GM12865 (cell line): ENCODE data around the gene USP43.

Source experiments
- DNase-seq: peaks from one replicate; pipeline ENCODE4 v3.0.0; 2010; ENCODE audit warnings: low read depth
- H3K4me3 ChIP-seq: 2 replicates; pipeline ENCODE4 v1.5.1; 2011; ENCODE audit warnings: mild to moderate bottlenecking, low read depth, low read length, control low read depth
- CTCF ChIP-seq: IDR thresholded peaks from 2 replicates; pipeline ENCODE4 v1.5.1; 2011; ENCODE audit warnings: low read length, control low read depth, low read depth, inconsistent platforms; ENCODE audit not compliant: insufficient read depth; ENCODE audit errors: missing control alignments

USP43 gene

GRCh38 chr17:9700136-9700535, 54.8 kb downstream of the USP43 start:
- DNase-seq, result no peak
- no peak for TF ChIP-seq CTCF
- no peak overlapping the region for H3K4me3 ChIP-seq

GRCh38 chr17:9700754-9701476, 55.6 kb downstream of the USP43 start:
- H3K4me3 ChIP-seq, result no peak overlapping the region
- no peak for TF ChIP-seq CTCF
- DNase-seq, result no peak

GRCh38 chr17:9702482-9702881, 57.2 kb downstream of the USP43 start:
- TF ChIP-seq CTCF, result no peak
- no peak overlapping the region for H3K4me3 ChIP-seq
- no peak for DNase-seq

GRCh38 chr17:9702914-9703780, 57.8 kb downstream of the USP43 start:
- no peak for TF ChIP-seq CTCF

DNA sequence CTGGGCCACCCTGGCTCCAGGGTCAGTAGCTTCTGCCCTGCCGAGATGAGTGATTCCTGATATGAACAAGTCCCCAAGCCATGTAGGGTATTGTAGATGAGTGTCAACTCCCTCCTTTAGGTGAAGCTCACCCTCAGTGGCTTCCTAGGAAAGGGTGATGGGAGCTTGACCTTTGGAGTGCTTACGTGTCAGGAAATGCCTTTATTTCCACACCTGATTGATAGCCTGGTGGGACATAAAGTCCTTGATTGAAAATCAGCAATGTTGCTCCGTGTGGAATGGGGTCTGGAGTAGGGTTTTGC, 58.4 kb downstream of the USP43 start:
- TF ChIP-seq CTCF, result no peak
- no peak for DNase-seq
- no peak overlapping the region for H3K4me3 ChIP-seq

More at GRCh38 chr17:9702914-9703780, 57.8 kb downstream of the USP43 start:
- H3K4me3 ChIP-seq, result no peak overlapping the region
- no peak for DNase-seq

DNA sequence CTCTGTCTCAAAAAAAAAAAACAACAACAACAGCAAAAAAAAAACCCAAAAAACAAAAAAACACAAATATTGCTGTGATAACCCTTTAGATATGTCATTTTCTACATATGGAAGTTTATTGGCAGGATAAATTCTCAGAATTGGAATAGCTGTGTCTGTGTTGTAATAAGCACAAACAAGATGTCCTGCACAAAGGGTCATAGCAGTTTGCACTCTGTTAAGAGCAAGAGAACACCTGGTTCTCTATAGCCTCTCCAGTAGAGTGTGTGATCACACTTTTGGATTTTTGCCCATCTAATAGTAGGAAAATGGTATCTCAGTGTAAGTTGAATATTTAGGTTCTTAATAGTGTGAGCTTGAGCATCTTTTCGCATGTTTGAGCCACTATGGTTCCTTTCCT, 60.4 kb downstream of the USP43 start:
- no peak overlapping the region for H3K4me3 ChIP-seq
- TF ChIP-seq CTCF, result no peak
- no peak for DNase-seq
